ENCODE results near the gene PRPF39.
A peak's percentile ranks its signal among the peaks of the same experiment; 100 is the strongest.
"Not testable (repeated sequence)": the region's sequence is repeated elsewhere in the genome, so short reads cannot be mapped to it uniquely, and the experiment has no call there.

Gene PRPF39

DNA sequence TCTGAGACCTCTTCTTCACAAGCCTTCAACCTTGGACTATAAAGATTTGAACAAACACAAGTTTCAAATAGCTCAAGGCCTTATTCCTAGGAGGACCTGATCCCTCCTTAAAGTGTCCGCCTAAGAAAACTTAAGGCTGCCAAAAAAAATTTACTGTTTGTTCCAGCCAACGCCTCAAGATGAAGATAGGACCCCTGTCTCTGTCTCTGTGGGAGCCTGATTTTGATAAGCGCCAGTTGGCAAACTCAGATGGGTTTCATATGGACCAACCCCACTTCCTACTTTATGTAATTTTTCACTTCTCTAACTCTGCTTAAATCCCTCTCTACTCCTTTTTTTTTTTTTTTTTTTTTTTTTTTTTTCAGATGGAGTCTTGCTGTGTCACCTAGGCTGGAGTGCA, 39.4 kb downstream of the PRPF39 start:
- Histone ChIP-seq H3K36me3 (ENCODE audit: control insufficient read depth, insufficient read depth, low read length) (no peaks in the 10 kb centered on the region), H3K4me3 (ENCODE audit: low read length) (no peak overlapping the region), H3K9me3 (ENCODE audit: control insufficient read depth, low read length) (no peaks in the 10 kb centered on the region), H3K4me1 (ENCODE audit: control insufficient read depth, insufficient read depth, low read length) (no peaks in the 10 kb centered on the region), H3K27me3 (ENCODE audit: control insufficient read depth, insufficient read depth, low read length) (no peaks in the 10 kb centered on the region), H3K9ac (ENCODE audit: low read length) (no peak overlapping the region)

DNA sequence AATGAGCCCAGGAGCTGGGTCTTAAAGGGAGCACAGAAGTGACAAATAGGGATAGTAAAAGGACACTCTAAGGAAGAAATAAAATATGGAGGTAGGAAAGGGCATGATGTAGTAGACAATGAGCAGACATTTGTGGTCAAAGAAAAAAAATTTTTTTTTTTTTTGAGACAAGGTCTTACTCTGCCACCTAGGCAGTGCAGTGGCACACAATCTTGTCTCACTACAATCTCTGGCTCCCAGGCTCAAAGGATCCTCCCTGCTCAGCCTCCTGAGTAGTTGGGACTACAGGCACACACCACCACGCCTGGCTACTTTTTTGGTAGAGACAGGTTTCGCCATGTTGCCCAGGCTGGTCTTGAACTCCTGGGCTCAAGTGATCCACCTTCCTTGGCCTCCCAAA, 41.8 kb downstream of the PRPF39 start:
- Histone ChIP-seq H3K36me3 (ENCODE audit: control insufficient read depth, insufficient read depth, low read length) (no peaks in the 10 kb centered on the region), H3K27me3 (ENCODE audit: control insufficient read depth, insufficient read depth, low read length) (no peaks in the 10 kb centered on the region), H3K4me1 (ENCODE audit: control insufficient read depth, insufficient read depth, low read length) (no peaks in the 10 kb centered on the region), H3K9me3 (ENCODE audit: control insufficient read depth, low read length) (no peaks in the 10 kb centered on the region), H3K9ac (ENCODE audit: low read length) (no peak overlapping the region), H3K4me3 (ENCODE audit: low read length) (no peak overlapping the region)

DNA sequence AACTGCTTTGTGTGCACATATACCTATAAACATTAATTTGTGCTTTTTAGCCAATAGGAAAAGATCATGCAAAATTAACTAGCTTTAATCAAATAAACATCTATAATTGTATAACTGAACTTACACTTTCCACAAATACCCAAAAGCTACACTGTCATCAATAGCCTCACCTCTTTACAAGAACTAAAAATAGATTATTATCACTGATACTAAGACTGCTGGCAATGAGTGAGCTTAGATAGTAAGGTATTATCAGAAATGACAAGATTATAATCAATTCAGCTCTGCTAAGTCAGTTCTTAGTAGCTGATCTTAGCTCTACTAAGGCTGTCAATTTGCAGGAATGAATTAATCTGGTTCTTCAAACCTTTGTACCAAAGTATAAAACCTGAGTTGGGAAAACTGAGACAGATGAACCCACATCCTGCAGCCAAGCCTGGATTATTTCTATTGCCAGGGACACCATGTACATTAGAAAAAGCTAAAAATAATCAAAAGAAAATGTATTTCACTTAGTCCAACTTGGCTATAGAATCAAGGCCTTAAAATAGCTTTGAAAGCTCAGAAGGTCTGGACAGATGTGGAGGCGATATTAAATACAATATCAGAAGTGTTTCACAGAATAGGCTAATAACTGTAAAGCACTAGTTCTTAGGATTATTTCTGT, 45.2 kb downstream of the PRPF39 start:
- H3K9ac ChIP-seq (ENCODE audit: low read length), result no peak overlapping the region
- no peaks in the 10 kb centered on the region for H3K9me3 ChIP-seq (ENCODE audit: control insufficient read depth, low read length)
- H3K36me3 ChIP-seq (ENCODE audit: control insufficient read depth, insufficient read depth, low read length), result no peaks in the 10 kb centered on the region
- H3K4me1 ChIP-seq (ENCODE audit: control insufficient read depth, insufficient read depth, low read length), result no peaks in the 10 kb centered on the region
- H3K4me3 ChIP-seq (ENCODE audit: low read length), result no peak overlapping the region
- no peaks in the 10 kb centered on the region for H3K27me3 ChIP-seq (ENCODE audit: control insufficient read depth, insufficient read depth, low read length)

GRCh38 chr14:45133683-45134050, 49.8 kb downstream of the PRPF39 start:
- H3K9me3 ChIP-seq (ENCODE audit: control insufficient read depth, low read length), result no peaks in the 10 kb centered on the region
- no peaks in the 10 kb centered on the region for H3K36me3 ChIP-seq (ENCODE audit: control insufficient read depth, insufficient read depth, low read length)
- H3K9ac ChIP-seq (ENCODE audit: low read length), result peak overlapping the region; percentile 96
- H3K4me1 ChIP-seq (ENCODE audit: control insufficient read depth, insufficient read depth, low read length), result no peaks in the 10 kb centered on the region
- H3K4me3 ChIP-seq (ENCODE audit: low read length), result peak overlapping the region; percentile 78
- no peaks in the 10 kb centered on the region for H3K27me3 ChIP-seq (ENCODE audit: control insufficient read depth, insufficient read depth, low read length)

DNA sequence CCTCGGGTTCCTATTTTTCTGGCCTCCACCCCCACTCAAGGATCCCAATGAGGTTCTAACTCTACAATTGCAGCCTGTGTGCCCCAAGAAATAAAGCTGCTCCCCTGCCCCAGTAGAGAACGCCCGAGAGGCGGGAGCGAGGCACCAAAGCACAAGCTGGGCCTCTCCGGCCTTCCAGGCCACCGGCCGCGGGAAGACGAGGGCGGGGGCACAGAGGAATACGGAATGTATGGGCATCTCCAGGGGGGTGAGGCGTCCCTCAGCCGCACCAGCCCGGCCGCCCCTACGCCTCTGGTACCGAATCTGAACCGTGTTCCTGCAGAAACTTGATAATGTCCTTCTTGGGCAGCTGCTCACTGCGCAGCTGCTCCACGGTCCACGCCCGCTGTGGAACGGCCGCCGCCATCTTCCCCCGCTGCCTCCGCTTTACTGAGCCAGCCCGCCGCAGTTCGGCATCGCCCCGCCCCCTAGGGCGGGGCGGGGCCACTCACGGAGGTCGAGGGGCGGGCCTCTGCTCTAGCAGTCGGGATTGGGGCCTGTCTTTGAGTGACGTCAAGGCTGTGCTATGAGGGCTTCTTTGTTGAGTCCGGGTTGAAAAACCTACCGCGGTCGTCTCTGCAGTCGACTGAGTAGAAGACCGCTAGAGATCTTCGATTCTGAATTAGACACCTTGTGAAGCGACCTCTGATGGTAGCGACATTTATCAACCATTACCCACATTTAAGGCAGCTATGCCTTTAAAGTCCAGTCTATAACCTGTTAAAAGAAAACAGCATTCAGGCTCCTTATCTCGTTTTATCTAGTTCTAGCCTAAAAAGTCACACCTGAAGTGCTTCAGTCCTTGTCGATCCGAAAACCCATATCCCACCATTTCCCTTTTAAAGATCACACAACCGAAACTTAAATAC, 50.4 kb downstream of the PRPF39 start, which contains the start of gene FKBP3:
FKBP3 (minus strand) TSS at position 431 of the 908 bp plus-strand sequence; CDS start at position 406, 25 bp downstream.
- Histone ChIP-seq H3K4me1 (ENCODE audit: control insufficient read depth, insufficient read depth, low read length) (no peaks in the 10 kb centered on the region), H3K9me3 (ENCODE audit: control insufficient read depth, low read length) (no peaks in the 10 kb centered on the region), H3K9ac (ENCODE audit: low read length) (peak within 1 kb of the TSS; percentile 96), H3K36me3 (ENCODE audit: control insufficient read depth, insufficient read depth, low read length) (no peaks in the 10 kb centered on the region), H3K4me3 (ENCODE audit: low read length) (peak within 1 kb of the TSS; percentile 78), H3K27me3 (ENCODE audit: control insufficient read depth, insufficient read depth, low read length) (no peaks in the 10 kb centered on the region)

GRCh38 chr14:45135156-45135555, 51.2 kb downstream of the PRPF39 start:
- no peaks in the 10 kb centered on the region for H3K4me1 ChIP-seq (ENCODE audit: control insufficient read depth, insufficient read depth, low read length)
- H3K27me3 ChIP-seq (ENCODE audit: control insufficient read depth, insufficient read depth, low read length), result no peaks in the 10 kb centered on the region
- H3K9ac ChIP-seq (ENCODE audit: low read length), result peak overlapping the region; percentile 96
- peak overlapping the region; percentile 78 for H3K4me3 ChIP-seq (ENCODE audit: low read length)
- no peaks in the 10 kb centered on the region for H3K9me3 ChIP-seq (ENCODE audit: control insufficient read depth, low read length)
- H3K36me3 ChIP-seq (ENCODE audit: control insufficient read depth, insufficient read depth, low read length), result no peaks in the 10 kb centered on the region

DNA sequence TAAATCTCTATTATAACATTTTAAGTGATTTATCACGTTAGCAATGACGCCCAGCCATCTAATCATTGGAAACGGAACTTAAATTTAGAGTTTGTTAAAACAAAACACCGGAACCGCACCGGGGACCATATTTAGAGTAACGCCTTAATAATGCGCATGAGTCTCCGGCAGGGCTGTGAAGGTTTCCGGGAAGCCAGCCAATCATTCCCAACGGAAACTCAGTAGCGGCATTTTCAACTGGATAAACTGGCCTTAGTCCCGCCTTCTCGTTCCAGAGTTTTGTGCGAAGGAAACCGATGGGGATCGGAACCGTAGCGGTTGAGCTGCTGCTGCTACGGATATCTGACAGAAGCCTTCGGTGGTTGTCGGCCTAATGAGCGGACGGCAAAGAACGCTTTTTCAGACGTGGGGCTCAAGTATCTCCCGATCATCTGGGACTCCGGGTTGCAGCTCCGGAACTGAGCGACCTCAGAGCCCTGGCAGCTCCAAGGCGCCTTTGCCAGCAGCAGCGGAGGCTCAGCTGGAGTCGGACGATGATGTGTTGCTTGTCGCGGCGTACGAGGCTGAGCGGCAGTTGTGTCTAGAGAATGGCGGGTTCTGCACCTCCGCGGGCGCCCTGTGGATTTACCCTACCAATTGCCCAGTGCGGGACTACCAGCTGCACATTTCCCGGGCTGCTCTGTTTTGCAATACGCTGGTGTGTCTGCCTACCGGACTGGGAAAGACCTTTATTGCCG, 51.9 kb downstream of the PRPF39 start, which contains the start of gene FANCM:
FANCM (plus strand) TSS at position 272 of the 737 bp plus-strand sequence; CDS start at position 374, 102 bp downstream.
- Histone ChIP-seq H3K4me3 (ENCODE audit: low read length) (peak within 1 kb of the TSS; percentile 78), H3K27me3 (ENCODE audit: control insufficient read depth, insufficient read depth, low read length) (no peaks in the 10 kb centered on the region), H3K36me3 (ENCODE audit: control insufficient read depth, insufficient read depth, low read length) (no peaks in the 10 kb centered on the region), H3K9ac (ENCODE audit: low read length) (peak within 1 kb of the TSS; percentile 96), H3K9me3 (ENCODE audit: control insufficient read depth, low read length) (no peaks in the 10 kb centered on the region), H3K4me1 (ENCODE audit: control insufficient read depth, insufficient read depth, low read length) (no peaks in the 10 kb centered on the region)

- no peaks in the 10 kb centered on the region for H3K36me3 ChIP-seq (ENCODE audit: control insufficient read depth, insufficient read depth, low read length)
- no peaks in the 10 kb centered on the region for H3K9me3 ChIP-seq (ENCODE audit: control insufficient read depth, low read length)
- peak overlapping the region; percentile 66 for H3K4me3 ChIP-seq (ENCODE audit: low read length)
- no peaks in the 10 kb centered on the region for H3K27me3 ChIP-seq (ENCODE audit: control insufficient read depth, insufficient read depth, low read length)
- H3K9ac ChIP-seq (ENCODE audit: low read length), result peak overlapping the region; percentile 65
- no peaks in the 10 kb centered on the region for H3K4me1 ChIP-seq (ENCODE audit: control insufficient read depth, insufficient read depth, low read length)
Observed at GRCh38 chr14:45136399-45136798, 52.5 kb downstream of the PRPF39 start.

DNA sequence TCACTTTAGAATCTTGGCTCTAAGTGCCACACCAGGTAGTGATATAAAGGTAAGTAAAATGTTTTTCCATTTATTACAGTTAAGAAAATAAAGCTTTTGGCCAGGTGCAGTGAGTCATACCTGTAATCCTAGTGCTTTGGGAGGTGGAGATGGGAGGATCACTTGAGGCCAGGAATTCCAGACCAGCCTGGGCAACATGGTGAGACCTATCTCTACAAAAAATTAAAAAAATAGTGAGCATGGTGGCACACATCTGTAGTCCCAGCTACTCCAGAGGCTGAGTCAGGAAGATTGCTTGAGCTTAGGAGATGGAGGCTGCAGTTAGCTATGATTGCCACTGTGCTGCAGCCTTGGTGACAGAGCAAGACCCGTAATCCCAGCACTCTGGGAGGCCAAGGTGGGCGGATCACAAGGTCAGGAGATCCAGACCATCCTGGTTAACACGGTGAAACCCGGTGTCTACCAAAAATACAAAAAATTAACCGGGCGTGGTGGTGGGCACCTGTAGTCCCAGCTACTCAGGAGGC, 56.8 kb downstream of the PRPF39 start:
- no peak overlapping the region for H3K9ac ChIP-seq (ENCODE audit: low read length)
- no peak overlapping the region for H3K4me3 ChIP-seq (ENCODE audit: low read length)
- no peaks in the 10 kb centered on the region for H3K9me3 ChIP-seq (ENCODE audit: control insufficient read depth, low read length)
- H3K36me3 ChIP-seq (ENCODE audit: control insufficient read depth, insufficient read depth, low read length), result no peaks in the 10 kb centered on the region
- no peaks in the 10 kb centered on the region for H3K4me1 ChIP-seq (ENCODE audit: control insufficient read depth, insufficient read depth, low read length)
- H3K27me3 ChIP-seq (ENCODE audit: control insufficient read depth, insufficient read depth, low read length), result no peaks in the 10 kb centered on the region

- H3K4me1 ChIP-seq (ENCODE audit: control insufficient read depth, insufficient read depth, low read length); H3K36me3 ChIP-seq (ENCODE audit: control insufficient read depth, insufficient read depth, low read length); H3K9ac ChIP-seq (ENCODE audit: low read length); H3K9me3 ChIP-seq (ENCODE audit: control insufficient read depth, low read length); H3K4me3 ChIP-seq (ENCODE audit: low read length); H3K27me3 ChIP-seq (ENCODE audit: control insufficient read depth, insufficient read depth, low read length): not testable (repeated sequence)
Observed at GRCh38 chr14:45142083-45142482, 58.2 kb downstream of the PRPF39 start.

DNA sequence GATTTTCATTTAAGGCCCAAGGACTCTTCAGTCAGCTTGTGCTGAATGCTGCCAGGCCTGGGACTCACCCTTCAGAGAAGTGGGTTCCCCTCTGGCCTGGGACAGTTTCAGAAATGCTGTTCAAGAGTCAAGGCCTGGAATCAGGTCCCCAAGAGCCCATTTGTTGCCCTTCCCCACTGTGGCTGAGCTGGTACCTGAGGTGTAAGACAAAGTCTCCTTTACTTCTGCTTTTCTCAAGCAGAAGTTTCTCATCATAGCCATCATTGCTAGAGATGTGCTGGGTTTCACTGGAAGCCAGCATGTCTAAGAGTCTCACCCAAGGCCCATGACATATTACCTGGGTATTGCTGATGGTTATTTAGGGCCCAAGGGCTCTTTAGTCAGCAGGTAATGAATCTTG, 60.7 kb downstream of the PRPF39 start:
- Histone ChIP-seq H3K9me3 (ENCODE audit: control insufficient read depth, low read length) (no peaks in the 10 kb centered on the region), H3K4me1 (ENCODE audit: control insufficient read depth, insufficient read depth, low read length) (no peaks in the 10 kb centered on the region), H3K36me3 (ENCODE audit: control insufficient read depth, insufficient read depth, low read length) (no peaks in the 10 kb centered on the region), H3K4me3 (ENCODE audit: low read length) (no peak overlapping the region), H3K9ac (ENCODE audit: low read length) (no peak overlapping the region), H3K27me3 (ENCODE audit: control insufficient read depth, insufficient read depth, low read length) (no peaks in the 10 kb centered on the region)

Data from mucosa of stomach (tissue), 1 donor.